HUES48 (cell line): ENCODE measurements around the gene SEMA3E.

Experiments
- H3K27ac ChIP-seq: one replicate; pipeline ENCODE4 v1.7.0; 2013; ENCODE audit warnings: low read depth, low read length, inconsistent platforms
- H3K27me3 ChIP-seq: 2 replicates; pipeline ENCODE4 v1.6.1; 2013; ENCODE audit warnings: mild to moderate bottlenecking, low read length; ENCODE audit not compliant: control insufficient read depth, insufficient read depth
- H3K36me3 ChIP-seq: 2 replicates; pipeline ENCODE4 v1.6.1; 2013; ENCODE audit warnings: low read length; ENCODE audit not compliant: control insufficient read depth, insufficient read depth
- H3K4me1 ChIP-seq: 2 replicates; pipeline ENCODE4 v1.6.1; 2013; ENCODE audit warnings: mild to moderate bottlenecking, low read length; ENCODE audit not compliant: control insufficient read depth, insufficient read depth
- H3K4me3 ChIP-seq: 2 replicates; pipeline ENCODE4 v1.5.1; 2013; ENCODE audit warnings: mild to moderate bottlenecking, low read depth, low read length
- H3K9ac ChIP-seq: 2 replicates; pipeline ENCODE4 v1.6.1; 2013; ENCODE audit warnings: mild to moderate bottlenecking, low read depth, low read length, moderate library complexity
- H3K9me3 ChIP-seq: 2 replicates; pipeline ENCODE4 v1.6.1; 2013; ENCODE audit warnings: low read length; ENCODE audit not compliant: control insufficient read depth, insufficient read depth

The SEMA3E gene

GRCh38 chr7:83415840-83416239, 233.1 kb downstream of the SEMA3E start:
- peaks cover 64% of the 10 kb centered on the region for H3K4me1 ChIP-seq
- H3K27me3 ChIP-seq, result no peaks in the 10 kb centered on the region
- H3K9me3 ChIP-seq, result no peaks in the 10 kb centered on the region
- H3K4me3 ChIP-seq, result peak overlapping the region; percentile 11; the same call in 1 of the 2 replicates
- no peaks in the 10 kb centered on the region for H3K36me3 ChIP-seq
- peak overlapping the region; percentile 23; the same call in 1 of the 2 replicates for H3K9ac ChIP-seq
- peak overlapping the region; percentile 73 for H3K27ac ChIP-seq

DNA sequence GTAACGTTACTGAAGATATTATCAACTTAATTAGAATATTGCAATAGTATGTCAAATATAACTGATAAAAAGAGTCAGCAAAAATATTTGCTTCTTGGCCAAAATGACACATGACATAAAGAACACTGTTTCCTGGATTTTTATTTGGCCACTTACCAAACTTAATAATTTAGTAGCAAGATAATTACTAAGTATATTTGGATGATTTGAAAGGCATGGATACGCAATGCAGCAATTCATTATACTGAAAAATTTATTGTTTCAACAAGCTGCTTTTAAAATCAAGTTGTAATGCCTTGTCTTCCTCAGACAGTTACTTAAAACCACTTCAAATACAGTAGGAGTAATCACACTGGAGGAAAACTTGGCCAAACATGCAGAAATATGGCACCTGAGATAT, 234.0 kb downstream of the SEMA3E start:
- no peaks in the 10 kb centered on the region for H3K36me3 ChIP-seq
- no peaks in the 10 kb centered on the region for H3K9me3 ChIP-seq
- peak overlapping the region; percentile 73 for H3K27ac ChIP-seq
- H3K4me1 ChIP-seq, result peaks cover 64% of the 10 kb centered on the region
- H3K27me3 ChIP-seq, result no peaks in the 10 kb centered on the region
- H3K4me3 ChIP-seq, result no peak overlapping the region
- no peak overlapping the region for H3K9ac ChIP-seq

GRCh38 chr7:83413831-83414230, 235.1 kb downstream of the SEMA3E start:
- no peaks in the 10 kb centered on the region for H3K27me3 ChIP-seq
- no peak overlapping the region for H3K9ac ChIP-seq
- peak overlapping the region; percentile 9; the same call in 1 of the 2 replicates for H3K4me3 ChIP-seq
- H3K4me1 ChIP-seq, result peaks cover 64% of the 10 kb centered on the region
- H3K9me3 ChIP-seq, result no peaks in the 10 kb centered on the region
- H3K27ac ChIP-seq, result peak overlapping the region; percentile 34
- H3K36me3 ChIP-seq, result no peaks in the 10 kb centered on the region

- Histone ChIP-seq H3K9me3 (no peaks in the 10 kb centered on the region), H3K27ac (peak overlapping the region; percentile 34), H3K4me3 (peak overlapping the region; percentile 9; the same call in 1 of the 2 replicates), H3K36me3 (no peaks in the 10 kb centered on the region), H3K4me1 (peaks cover 63% of the 10 kb centered on the region), H3K27me3 (no peaks in the 10 kb centered on the region), H3K9ac (no peak overlapping the region)
Measured at GRCh38 chr7:83413424-83413823, 235.5 kb downstream of the SEMA3E start.

GRCh38 chr7:83410989-83411591, 237.8 kb downstream of the SEMA3E start:
- Histone ChIP-seq H3K4me1 (peaks cover 47% of the 10 kb centered on the region), H3K9ac (no peak overlapping the region), H3K27ac (no peak overlapping the region), H3K4me3 (no peak overlapping the region), H3K27me3 (no peaks in the 10 kb centered on the region), H3K9me3 (no peaks in the 10 kb centered on the region), H3K36me3 (no peaks in the 10 kb centered on the region)

DNA sequence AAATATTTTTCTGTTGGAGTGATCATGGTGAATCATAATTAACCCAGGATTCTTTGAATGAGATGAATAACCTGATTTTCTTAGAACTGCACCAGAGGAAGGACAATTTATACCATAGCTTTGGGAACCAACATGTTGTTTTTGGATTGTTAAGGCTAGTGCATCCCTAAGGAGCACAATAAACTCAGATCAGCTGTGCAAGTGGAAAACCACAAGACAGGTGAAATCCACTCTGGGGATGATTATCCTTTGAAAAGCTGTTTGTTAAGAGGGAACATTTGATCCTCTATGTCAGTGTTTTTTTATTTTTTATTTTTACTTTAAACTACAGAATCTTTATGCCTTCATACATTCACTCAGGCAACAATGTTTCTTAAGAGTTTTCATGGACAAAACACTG, 254.2 kb downstream of the SEMA3E start:
- Histone ChIP-seq H3K9ac (no peak overlapping the region), H3K9me3 (no peaks in the 10 kb centered on the region), H3K36me3 (no peaks in the 10 kb centered on the region), H3K27ac (no peak overlapping the region), H3K27me3 (no peaks in the 10 kb centered on the region), H3K4me1 (no peaks in the 10 kb centered on the region), H3K4me3 (no peak overlapping the region)

GRCh38 chr7:83388436-83388835, 260.5 kb downstream of the SEMA3E start:
- H3K4me3 ChIP-seq, result no peak overlapping the region
- no peak overlapping the region for H3K9ac ChIP-seq
- H3K27me3 ChIP-seq, result no peaks in the 10 kb centered on the region
- no peaks in the 10 kb centered on the region for H3K36me3 ChIP-seq
- H3K4me1 ChIP-seq, result no peaks in the 10 kb centered on the region
- H3K9me3 ChIP-seq, result no peaks in the 10 kb centered on the region
- no peak overlapping the region for H3K27ac ChIP-seq

DNA sequence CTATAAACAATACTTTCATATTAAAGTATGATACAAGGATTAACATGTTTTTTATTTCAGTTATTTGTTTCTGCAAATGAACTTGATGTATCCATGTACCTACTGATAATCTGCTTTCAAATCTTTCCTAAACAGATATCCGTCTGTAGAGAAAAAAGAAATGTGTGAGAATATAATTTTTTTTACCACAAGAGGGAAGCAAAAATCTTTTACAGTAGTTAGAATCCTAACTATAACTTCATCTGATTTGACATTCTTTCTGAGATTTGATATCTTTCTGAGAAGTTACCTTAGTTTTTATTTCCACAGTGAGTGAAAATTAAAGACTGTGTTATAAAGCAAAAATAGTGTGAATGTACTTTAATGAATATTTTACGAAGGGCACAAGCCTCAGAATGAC, 282.3 kb downstream of the SEMA3E start:
- Histone ChIP-seq H3K27ac (no peak overlapping the region), H3K4me3 (no peak overlapping the region), H3K36me3 (no peaks in the 10 kb centered on the region), H3K9ac (no peak overlapping the region), H3K4me1 (no peaks in the 10 kb centered on the region; the same call in 1 of the 2 replicates), H3K27me3 (no peaks in the 10 kb centered on the region), H3K9me3 (no peaks in the 10 kb centered on the region)

- no peaks in the 10 kb centered on the region for H3K9me3 ChIP-seq
- H3K27ac ChIP-seq, result no peak overlapping the region
- no peaks in the 10 kb centered on the region for H3K4me1 ChIP-seq
- no peaks in the 10 kb centered on the region for H3K36me3 ChIP-seq
- H3K9ac ChIP-seq, result no peak overlapping the region
- H3K4me3 ChIP-seq, result no peak overlapping the region
- H3K27me3 ChIP-seq, result no peaks in the 10 kb centered on the region
Measured at GRCh38 chr7:83365746-83366145, 283.2 kb downstream of the SEMA3E start.

DNA sequence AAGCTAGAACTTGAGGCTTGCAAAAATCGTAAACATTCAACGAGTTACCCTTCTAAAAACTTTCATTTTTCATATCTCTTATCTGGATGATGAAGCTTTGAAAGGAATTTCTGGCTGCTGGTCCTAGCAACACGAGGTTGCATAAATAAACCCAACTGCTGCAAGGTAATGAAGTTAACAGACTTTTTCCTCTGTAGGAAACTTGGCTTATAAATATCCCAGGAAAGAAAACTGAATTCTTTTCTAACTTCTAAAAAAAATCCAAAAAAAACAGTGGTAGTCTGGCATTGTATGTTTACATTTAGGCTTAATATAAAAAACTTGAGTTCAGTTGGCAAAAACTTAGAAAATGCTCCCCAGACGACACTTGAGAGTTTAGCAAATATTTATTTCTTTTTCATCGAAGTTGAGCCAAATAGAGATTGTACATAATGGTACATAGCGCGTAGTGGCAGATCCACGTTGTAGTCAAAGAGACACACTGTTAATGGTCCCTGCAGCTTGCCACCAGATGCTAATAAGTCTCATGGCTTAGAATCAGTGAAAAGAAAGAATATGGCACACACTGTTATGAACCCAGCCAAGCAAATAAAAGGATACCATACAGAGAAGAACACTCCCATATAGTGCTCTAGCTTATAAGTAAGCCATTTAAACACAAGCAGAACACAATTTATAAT, 285.9 kb downstream of the SEMA3E start:
- Histone ChIP-seq H3K9ac (no peak overlapping the region), H3K27ac (no peak overlapping the region), H3K4me1 (no peaks in the 10 kb centered on the region), H3K4me3 (no peak overlapping the region), H3K36me3 (no peaks in the 10 kb centered on the region), H3K9me3 (no peaks in the 10 kb centered on the region), H3K27me3 (no peaks in the 10 kb centered on the region)

- no peaks in the 10 kb centered on the region for H3K36me3 ChIP-seq
- H3K4me1 ChIP-seq, result no peaks in the 10 kb centered on the region
- no peak overlapping the region for H3K27ac ChIP-seq
- H3K27me3 ChIP-seq, result no peaks in the 10 kb centered on the region
- no peaks in the 10 kb centered on the region for H3K9me3 ChIP-seq
- H3K9ac ChIP-seq, result no peak overlapping the region
- no peak overlapping the region for H3K4me3 ChIP-seq
Measured at GRCh38 chr7:83359108-83359507, 289.8 kb downstream of the SEMA3E start.
